Stimulated activated naive CD8-positive, alpha-beta T cell treated with anti-CD3 and anti-CD28 coated beads, Interleukin-15, Interleukin-2, amounts not matched to agents 100 ng/mL and 50 ng/mL, for 24 hours (primary cell): ENCODE measurements around the gene STXBP2.

Experiments
- H3K27ac Mint-ChIP-seq: one replicate; pipeline ENCODE4 v1.8.0; 2021; ENCODE audit warnings: mild to moderate bottlenecking, mixed read lengths
- H3K27me3 Mint-ChIP-seq: one replicate; pipeline ENCODE4 v1.8.0; 2021; ENCODE audit warnings: mixed read lengths
- H3K36me3 Mint-ChIP-seq: one replicate; pipeline ENCODE4 v1.8.0; 2021; ENCODE audit warnings: low read depth, mixed read lengths
- H3K4me1 Mint-ChIP-seq: one replicate; pipeline ENCODE4 v1.8.0; 2021; ENCODE audit warnings: low read depth, mixed read lengths
- H3K4me3 Mint-ChIP-seq: one replicate; pipeline ENCODE4 v1.8.0; 2021; ENCODE audit warnings: mild to moderate bottlenecking, mixed read lengths
- H3K9me3 Mint-ChIP-seq: one replicate; pipeline ENCODE4 v1.8.0; 2021; ENCODE audit warnings: mixed read lengths

STXBP2 gene

DNA sequence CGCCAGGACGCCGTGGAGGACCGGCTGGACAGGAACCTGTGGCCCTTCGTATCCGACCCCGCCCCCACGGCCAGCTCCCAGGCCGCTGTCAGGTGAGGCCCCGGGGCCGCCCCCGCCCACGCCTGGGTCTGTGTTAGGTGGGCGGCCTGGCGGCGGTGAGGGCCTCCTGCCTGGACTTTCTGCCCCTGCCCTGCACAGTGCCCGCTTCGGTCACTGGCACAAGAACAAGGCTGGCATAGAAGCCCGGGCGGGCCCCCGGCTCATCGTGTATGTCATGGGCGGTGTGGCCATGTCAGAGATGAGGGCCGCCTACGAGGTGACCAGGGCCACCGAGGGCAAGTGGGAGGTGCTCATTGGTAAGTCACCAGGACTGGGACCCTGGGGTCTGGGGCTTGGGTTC, 10.2 kb downstream of the STXBP2 start:
- H3K4me3 Mint-ChIP-seq = no peak overlapping the region
- no peak overlapping the region for H3K27ac Mint-ChIP-seq
- H3K4me1 Mint-ChIP-seq = peaks cover 3% of the 10 kb centered on the region
- no peaks in the 10 kb centered on the region for H3K9me3 Mint-ChIP-seq
- H3K36me3 Mint-ChIP-seq = peaks cover 7% of the 10 kb centered on the region
- no peaks in the 10 kb centered on the region for H3K27me3 Mint-ChIP-seq

DNA sequence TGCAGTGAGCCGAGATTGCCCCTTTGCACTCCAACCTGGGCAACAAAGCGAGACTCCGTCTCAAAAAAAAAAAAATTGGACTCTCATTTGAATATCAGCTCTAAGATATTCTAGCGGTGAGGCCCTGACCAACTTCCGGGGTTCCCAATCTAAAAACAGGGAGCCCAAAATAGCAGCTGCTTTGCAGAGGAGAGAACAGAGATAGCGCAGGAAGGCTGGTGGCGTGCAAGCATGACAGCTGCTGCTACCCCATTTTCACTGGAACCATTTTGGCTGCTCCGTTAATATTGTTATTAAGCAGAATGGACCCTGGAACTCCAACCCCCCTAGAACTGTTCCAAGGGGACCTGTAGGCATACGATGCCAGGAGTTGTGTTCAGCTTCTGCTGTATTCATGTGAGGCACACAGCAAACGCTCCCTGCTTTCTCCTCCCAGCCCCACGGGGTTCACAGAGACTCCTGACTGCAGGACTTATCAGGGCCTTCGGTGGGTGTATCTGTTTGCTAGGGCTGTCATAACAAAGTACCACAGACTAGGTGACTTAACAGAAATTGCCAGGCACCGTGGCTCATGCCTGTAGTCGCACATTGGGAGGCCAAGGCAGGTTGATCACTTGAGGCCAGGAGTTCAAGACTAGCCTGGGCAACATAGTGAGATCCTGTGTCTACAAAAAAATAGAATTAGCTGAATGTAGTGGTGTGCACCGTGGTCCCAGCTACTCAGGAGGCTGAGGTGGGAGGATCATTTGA, 11.5 kb downstream of the STXBP2 start:
- Mint-ChIP-seq H3K4me3 (no peak overlapping the region), H3K27me3 (no peaks in the 10 kb centered on the region), H3K27ac (no peak overlapping the region), H3K9me3 (no peaks in the 10 kb centered on the region), H3K36me3 (peaks cover 7% of the 10 kb centered on the region), H3K4me1 (peaks cover 11% of the 10 kb centered on the region)

DNA sequence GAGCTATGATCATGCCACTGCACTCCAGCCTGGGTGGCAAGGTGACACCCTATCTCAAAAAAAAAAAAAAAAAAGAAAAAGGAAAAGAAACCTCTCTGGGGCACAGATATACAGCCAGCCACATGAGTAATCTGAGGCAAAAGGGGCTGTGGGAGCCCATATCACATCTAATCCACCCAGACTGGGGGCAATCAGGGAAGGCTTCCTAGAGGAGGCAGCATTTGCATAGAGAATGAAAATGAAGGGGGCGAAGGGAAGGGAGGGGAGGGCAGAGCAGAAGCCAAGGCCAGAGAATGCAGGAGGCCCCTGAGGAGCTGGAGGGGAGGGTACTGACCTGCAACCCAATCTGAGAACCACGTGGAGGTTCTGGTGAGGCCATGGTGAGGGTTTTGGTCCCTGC, 13.2 kb downstream of the STXBP2 start:
- no peaks in the 10 kb centered on the region for H3K9me3 Mint-ChIP-seq
- H3K27ac Mint-ChIP-seq = no peak overlapping the region
- H3K36me3 Mint-ChIP-seq = peaks cover 4% of the 10 kb centered on the region
- H3K4me3 Mint-ChIP-seq = no peak overlapping the region
- peaks cover 11% of the 10 kb centered on the region for H3K4me1 Mint-ChIP-seq
- H3K27me3 Mint-ChIP-seq = no peaks in the 10 kb centered on the region

DNA sequence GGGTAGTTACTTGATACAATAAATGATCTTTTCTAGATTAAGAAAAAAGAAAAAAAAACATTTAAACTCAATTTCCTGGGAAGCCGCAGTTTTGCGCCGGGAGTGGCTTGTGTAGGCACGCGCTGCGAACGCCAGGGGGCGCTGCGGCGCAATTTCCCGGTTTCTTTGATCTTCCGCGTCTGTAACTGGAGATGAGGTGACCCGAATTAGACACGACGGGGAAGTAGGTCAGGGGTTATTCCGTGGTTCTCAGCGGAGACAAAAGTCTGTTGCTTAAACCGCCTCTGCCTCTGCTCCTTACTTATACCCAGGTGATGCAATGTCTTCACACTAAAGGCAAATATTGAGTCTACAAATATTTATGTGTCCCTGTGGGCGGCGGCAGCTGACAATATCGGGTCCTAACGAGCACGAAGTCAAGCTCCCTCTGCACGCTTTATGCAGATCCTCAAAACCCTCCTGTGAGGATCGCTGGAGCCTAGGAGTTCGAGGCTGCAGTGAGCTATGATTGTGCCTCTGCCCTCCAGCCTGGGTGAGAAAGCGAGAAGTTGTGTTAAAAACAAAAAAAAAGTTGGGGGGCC, 15.2 kb downstream of the STXBP2 start:
- Mint-ChIP-seq H3K4me1 (peaks cover 24% of the 10 kb centered on the region), H3K4me3 (peak overlapping the region; percentile 59), H3K36me3 (no peaks in the 10 kb centered on the region), H3K9me3 (no peaks in the 10 kb centered on the region), H3K27me3 (no peaks in the 10 kb centered on the region), H3K27ac (peak overlapping the region; percentile 23)

DNA sequence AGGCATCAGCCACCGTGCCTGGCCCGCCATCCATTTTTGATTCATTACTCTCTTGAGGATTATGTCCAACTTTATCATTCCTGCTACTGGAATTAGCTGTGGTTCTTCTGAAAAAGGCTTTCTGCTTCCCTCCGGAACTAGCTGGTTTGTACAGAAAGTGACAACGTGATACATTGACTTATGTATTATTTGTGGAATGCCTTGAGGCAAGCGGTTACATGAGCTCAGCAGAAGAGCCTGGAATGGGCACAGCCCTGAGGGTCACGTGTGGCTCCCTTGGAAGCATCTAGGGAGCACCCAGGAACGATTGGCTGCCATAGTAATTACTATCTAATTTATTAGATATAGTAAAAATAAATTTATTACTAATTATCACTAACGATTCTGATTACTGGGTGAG, 17.5 kb downstream of the STXBP2 start:
- no peaks in the 10 kb centered on the region for H3K36me3 Mint-ChIP-seq
- H3K9me3 Mint-ChIP-seq = no peaks in the 10 kb centered on the region
- H3K4me3 Mint-ChIP-seq = no peak overlapping the region
- no peaks in the 10 kb centered on the region for H3K27me3 Mint-ChIP-seq
- peaks cover 44% of the 10 kb centered on the region for H3K4me1 Mint-ChIP-seq
- H3K27ac Mint-ChIP-seq = no peak overlapping the region

DNA sequence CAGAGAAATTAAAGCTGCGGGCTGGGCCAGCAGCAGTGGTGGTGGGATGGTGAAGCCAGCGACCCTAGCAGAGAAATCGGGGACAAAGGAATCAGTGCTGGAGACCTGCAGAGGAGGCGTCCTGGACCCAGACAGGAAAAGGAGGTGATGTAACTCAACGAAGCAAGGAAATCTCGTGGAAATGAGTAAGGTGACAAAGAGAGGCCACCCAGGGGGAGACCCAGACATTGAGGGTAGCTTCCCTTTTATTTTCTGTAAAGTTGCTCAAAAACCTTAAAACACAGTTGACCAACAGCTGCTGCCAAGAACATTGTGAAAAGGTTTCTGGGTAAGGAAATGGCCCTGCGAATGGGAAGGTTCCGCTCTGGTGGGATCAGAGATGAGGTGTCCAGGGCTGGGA, 18.7 kb downstream of the STXBP2 start:
- Mint-ChIP-seq H3K9me3 (no peaks in the 10 kb centered on the region), H3K4me3 (no peak overlapping the region), H3K4me1 (peaks cover 44% of the 10 kb centered on the region), H3K27me3 (no peaks in the 10 kb centered on the region), H3K36me3 (no peaks in the 10 kb centered on the region), H3K27ac (no peak overlapping the region)

DNA sequence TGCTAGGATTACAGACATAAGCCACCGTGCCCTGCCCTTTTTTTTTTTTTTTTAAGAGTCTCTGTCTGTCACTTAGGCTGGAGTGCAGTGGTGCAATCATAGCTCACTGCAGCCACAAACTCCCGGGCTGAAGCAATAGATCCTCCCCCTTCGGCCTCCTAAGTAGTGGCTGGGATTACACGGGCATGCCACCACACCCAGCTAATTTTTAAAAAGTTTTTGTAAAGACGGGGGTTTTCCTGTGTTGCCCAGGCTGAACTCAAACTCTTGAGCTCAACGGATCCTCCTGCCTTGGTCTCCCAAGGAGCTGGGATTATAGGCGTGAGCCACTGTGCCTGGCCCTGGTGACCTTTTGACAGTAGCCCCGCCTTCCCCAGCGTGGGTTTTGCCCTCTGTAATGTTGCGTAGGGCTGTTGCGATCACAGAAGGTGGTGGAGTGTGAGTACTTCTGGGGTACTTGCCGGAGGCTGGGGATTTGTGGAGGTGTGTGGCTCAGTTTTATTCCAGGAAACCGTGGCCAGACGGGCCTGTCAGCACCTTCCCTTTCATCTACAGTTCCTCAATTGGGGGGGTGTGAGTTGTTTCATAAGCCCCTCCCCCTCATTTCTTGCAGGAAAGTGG, 20.3 kb downstream of the STXBP2 start:
- H3K27me3 Mint-ChIP-seq = no peaks in the 10 kb centered on the region
- peaks cover 39% of the 10 kb centered on the region for H3K4me1 Mint-ChIP-seq
- no peaks in the 10 kb centered on the region for H3K9me3 Mint-ChIP-seq
- no peak overlapping the region for H3K4me3 Mint-ChIP-seq
- H3K36me3 Mint-ChIP-seq = no peaks in the 10 kb centered on the region
- H3K27ac Mint-ChIP-seq = peak overlapping the region; percentile 55

DNA sequence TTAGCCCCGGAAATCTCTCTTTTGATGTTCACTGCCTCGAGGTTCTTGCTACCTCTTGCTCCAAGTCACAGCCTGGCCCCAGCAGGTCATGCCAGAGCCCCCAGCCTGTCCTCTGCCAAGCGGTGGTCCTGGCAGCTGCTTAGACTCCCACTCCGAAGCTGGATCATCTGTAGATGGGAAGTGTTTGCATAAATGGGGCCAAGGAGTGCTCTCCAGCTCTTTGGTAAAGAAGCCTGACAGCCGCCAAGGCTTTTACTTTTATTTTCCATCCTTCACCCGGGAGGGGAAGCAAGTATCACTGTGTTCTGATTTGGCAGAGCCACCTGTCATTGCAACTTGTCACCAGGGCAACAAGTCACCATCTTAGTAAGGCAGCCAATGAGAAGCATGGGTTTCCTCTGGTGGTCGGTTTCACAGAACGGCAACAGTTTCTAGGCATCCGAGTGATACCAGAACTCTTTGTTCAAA, 21.3 kb downstream of the STXBP2 start:
- H3K27ac Mint-ChIP-seq = peak overlapping the region; percentile 55
- H3K27me3 Mint-ChIP-seq = no peaks in the 10 kb centered on the region
- H3K4me3 Mint-ChIP-seq = peak overlapping the region; percentile 66
- H3K9me3 Mint-ChIP-seq = no peaks in the 10 kb centered on the region
- H3K36me3 Mint-ChIP-seq = no peaks in the 10 kb centered on the region
- H3K4me1 Mint-ChIP-seq = peaks cover 32% of the 10 kb centered on the region

DNA sequence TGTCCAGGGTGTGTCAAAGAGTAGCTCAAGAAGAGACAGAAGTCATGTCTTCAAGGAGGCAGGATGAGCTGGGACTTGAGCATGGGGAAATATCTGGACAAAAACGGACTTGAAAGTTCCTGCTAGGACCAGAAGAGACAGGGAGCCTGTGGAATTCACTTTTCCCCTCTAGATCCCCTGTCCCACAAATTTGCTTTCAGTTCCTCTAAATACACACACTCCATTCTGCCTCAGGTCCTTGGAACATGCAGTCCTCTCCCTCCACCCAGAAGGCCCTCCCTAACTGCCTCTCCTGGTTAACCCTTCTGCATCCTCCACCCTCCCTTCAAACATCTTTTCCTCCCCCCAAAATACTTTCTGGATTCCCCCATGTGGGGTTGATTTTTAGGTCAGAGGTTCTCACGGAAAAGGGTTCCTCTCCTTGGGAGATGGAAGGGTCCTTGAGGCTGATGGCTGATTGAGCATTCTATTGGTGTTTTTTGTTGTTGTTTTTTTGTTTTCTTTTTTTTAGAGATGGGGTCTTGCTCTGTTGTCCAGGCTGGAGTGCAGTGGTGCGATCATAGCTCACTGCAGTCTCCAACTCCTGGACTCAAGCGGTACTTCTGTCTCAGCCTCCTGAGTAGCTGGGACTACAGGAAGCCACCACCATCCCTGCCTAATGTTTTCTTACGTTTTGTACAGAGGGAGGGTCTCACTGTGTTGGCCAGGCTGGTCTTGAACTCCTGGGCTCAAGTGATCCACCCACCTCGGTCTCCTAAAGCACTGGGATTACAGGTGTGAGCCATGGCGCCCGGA, 25.0 kb downstream of the STXBP2 start:
- peaks cover 21% of the 10 kb centered on the region for H3K4me1 Mint-ChIP-seq
- H3K27ac Mint-ChIP-seq = no peak overlapping the region
- peaks cover 3% of the 10 kb centered on the region for H3K27me3 Mint-ChIP-seq
- H3K9me3 Mint-ChIP-seq = no peaks in the 10 kb centered on the region
- no peak overlapping the region for H3K4me3 Mint-ChIP-seq
- no peaks in the 10 kb centered on the region for H3K36me3 Mint-ChIP-seq

DNA sequence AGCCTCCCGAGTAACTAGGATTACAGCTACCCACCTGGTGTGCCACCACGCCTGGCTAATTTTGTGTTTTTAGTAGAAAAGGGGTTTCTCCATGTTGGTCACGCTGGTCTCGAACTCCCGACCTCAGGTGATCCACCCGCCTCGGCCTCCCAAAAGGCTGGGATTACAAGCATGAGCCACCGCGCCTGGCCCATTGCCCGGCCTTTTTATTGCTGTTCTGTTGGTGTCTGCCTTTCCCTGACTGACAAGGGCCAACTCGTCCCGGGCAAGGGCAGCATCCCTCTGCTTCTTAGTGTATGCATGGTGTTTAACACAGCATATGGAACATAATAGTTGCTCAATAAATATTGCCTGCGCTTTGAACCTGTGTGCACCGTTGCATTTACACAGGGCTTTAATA, 25.7 kb downstream of the STXBP2 start:
- no peaks in the 10 kb centered on the region for H3K36me3 Mint-ChIP-seq
- H3K4me1 Mint-ChIP-seq = peaks cover 14% of the 10 kb centered on the region
- peaks cover 8% of the 10 kb centered on the region for H3K27me3 Mint-ChIP-seq
- H3K9me3 Mint-ChIP-seq = no peaks in the 10 kb centered on the region
- H3K4me3 Mint-ChIP-seq = no peak overlapping the region
- no peak overlapping the region for H3K27ac Mint-ChIP-seq

DNA sequence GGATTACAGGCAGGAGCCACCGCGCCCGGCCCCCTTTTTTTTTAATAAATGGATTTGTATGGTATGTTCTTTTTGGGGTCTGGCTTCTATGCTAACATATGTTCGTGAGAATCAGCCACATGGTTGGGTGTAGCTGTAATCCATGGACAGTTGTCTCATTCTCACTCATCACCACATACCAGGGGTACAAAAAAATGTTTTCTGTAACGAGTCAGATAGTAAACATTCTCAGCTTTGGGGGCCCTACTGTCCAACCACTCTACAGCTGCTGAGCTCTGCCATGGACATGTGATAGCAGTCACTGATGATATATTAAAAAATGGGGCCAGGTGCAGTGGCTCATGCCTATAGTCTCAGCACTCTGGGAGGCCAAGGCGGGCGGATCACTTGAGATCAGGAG, 26.8 kb downstream of the STXBP2 start:
- Mint-ChIP-seq H3K36me3 (no peaks in the 10 kb centered on the region), H3K9me3 (no peaks in the 10 kb centered on the region), H3K27ac (no peak overlapping the region), H3K4me3 (no peak overlapping the region), H3K4me1 (peaks cover 4% of the 10 kb centered on the region), H3K27me3 (peaks cover 8% of the 10 kb centered on the region)

DNA sequence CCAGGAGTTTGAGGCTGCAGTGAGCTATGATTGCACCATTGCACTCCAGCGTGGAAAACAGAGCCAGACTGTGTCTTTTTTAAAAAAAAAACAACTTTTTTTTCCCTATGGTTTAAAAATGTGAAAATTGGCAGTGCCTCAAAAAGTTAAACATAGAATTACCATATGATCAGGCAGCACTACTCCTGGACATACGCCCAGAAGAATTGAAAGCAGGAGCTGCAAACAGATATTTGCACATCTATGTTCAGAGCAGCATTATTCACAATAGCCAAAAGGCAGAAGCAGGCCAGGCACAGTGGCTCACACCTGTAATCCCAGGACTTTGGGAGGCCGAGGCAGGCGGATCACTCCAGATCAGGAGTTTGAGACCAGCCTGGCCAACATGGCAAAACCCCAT, 28.2 kb downstream of the STXBP2 start:
- Mint-ChIP-seq H3K36me3 (no peaks in the 10 kb centered on the region), H3K27ac (no peak overlapping the region), H3K4me3 (no peak overlapping the region), H3K27me3 (peaks cover 14% of the 10 kb centered on the region), H3K9me3 (no peaks in the 10 kb centered on the region), H3K4me1 (peaks cover 6% of the 10 kb centered on the region)

DNA sequence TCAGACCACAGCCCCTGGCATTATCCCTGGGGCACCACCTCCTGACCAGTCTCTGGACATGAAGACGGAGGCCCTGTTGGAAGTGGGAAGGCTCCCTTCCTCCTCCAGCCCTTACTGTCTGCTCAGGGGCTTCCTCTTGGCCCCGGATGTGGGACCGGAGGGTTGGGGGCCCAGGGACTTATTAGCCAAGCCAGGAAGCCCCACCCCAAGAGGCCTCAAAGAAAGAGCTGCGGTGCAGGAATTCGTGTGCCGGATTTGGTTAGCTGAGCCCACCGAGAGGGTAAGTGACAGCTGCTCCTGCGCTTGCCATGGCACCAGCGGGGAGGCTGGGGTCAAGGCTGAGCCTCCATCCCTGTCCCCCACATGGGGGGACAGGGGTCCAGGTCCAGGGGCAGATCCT, 31.9 kb downstream of the STXBP2 start, which contains the start of gene RETN:
Gene RETN (plus strand): TSS at position 208 of the 400 bp plus-strand sequence. CDS start 278 bp downstream, outside the sequence.
- no peak within 1 kb of the TSS for H3K27ac Mint-ChIP-seq
- H3K4me1 Mint-ChIP-seq = peaks cover 12% of the 10 kb centered on the region
- no peak within 1 kb of the TSS for H3K4me3 Mint-ChIP-seq
- peaks cover 26% of the 10 kb centered on the region for H3K27me3 Mint-ChIP-seq
- no peaks in the 10 kb centered on the region for H3K36me3 Mint-ChIP-seq
- H3K9me3 Mint-ChIP-seq = no peaks in the 10 kb centered on the region

DNA sequence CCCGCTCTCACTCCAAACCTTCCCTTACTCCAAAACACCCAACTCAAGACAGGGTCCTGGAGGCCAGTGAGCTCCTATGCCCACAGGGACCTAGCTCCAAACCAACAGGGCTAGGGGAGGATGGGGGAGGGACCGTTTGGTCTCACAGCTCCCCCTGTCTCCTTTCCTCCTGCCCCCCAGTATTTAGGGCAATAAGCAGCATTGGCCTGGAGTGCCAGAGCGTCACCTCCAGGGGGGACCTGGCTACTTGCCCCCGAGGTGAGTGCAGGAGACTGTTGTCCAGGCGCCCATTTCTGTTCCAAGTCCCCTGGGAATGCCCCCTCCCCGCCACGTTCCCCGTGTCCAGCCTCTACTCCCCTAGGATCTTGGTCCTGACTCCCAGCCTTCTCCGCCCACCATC, 32.7 kb downstream of the STXBP2 start:
- Mint-ChIP-seq H3K27me3 (peaks cover 34% of the 10 kb centered on the region), H3K36me3 (no peaks in the 10 kb centered on the region), H3K4me3 (no peak overlapping the region), H3K4me1 (peaks cover 18% of the 10 kb centered on the region), H3K27ac (no peak overlapping the region), H3K9me3 (no peaks in the 10 kb centered on the region)
